Cerebellar nuclear complex (tissue), 1 donor: Measurements from ENCODE around the gene SYP.
"Not testable (repeated sequence)": the region's sequence is repeated elsewhere in the genome, so short reads cannot be mapped to it uniquely, and the experiment has no call there.

ENCODE experiments used
- DNase-seq, 2 experiments: peaks; one replicate each; lab custom pipeline; 2025; lab: John Stamatoyannopoulos, UW

SYP gene

DNA sequence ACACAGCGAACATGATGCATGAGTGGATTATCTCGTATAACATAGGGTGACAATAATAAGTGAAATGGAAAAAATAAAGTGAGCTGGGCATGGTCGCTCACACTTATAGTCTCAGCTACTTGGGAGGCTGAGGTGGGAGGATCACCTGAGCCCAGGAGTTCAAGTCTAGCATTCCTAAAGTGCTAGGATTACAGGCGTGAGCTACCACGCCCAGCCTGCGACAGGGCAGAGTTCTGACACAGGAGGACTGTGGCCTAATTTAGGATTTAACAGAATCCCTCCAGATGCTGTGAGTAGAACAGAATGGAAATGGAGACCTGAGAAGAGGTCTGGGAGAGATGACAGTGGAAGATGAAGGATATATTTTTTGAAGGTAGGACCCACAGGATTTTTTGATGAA is 10.4 kb downstream of the SYP start:
- DNase-seq = no peak

GRCh38 chrX:49188468-49189076 is 11.4 kb downstream of the SYP start:
- DNase-seq = no peak

DNA sequence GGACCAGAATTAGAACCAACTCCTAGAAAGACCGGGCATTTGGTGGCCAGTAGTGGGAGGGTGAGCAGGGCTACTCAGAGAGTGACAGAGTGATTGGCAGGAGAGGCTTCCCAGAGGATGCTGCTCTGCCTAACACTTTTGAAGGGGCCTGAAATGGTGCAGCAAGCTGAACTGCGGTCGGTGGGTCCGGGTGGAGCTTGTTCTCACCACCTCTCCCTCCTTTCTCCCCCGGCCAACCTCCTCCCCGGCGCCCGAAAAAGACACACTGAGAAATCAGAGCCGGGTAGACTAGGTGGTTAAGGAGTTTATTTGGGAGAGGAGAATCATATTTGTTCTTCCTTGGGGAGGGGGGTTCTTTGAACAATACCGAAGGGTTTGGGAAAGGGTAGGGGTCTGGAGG is 12.5 kb downstream of the SYP start:
- DNase-seq = no peak

- no peak for DNase-seq
Measured at GRCh38 chrX:49187028-49187394, 13.0 kb downstream of the SYP start.

GRCh38 chrX:49186125-49187027 is 13.6 kb downstream of the SYP start, which contains the start of gene PRICKLE3:
Gene PRICKLE3, minus strand, starts transcription at chrX:49186373. Its CDS starts 76 bp downstream, at chrX:49186297.
- DNase-seq = no peak

DNA sequence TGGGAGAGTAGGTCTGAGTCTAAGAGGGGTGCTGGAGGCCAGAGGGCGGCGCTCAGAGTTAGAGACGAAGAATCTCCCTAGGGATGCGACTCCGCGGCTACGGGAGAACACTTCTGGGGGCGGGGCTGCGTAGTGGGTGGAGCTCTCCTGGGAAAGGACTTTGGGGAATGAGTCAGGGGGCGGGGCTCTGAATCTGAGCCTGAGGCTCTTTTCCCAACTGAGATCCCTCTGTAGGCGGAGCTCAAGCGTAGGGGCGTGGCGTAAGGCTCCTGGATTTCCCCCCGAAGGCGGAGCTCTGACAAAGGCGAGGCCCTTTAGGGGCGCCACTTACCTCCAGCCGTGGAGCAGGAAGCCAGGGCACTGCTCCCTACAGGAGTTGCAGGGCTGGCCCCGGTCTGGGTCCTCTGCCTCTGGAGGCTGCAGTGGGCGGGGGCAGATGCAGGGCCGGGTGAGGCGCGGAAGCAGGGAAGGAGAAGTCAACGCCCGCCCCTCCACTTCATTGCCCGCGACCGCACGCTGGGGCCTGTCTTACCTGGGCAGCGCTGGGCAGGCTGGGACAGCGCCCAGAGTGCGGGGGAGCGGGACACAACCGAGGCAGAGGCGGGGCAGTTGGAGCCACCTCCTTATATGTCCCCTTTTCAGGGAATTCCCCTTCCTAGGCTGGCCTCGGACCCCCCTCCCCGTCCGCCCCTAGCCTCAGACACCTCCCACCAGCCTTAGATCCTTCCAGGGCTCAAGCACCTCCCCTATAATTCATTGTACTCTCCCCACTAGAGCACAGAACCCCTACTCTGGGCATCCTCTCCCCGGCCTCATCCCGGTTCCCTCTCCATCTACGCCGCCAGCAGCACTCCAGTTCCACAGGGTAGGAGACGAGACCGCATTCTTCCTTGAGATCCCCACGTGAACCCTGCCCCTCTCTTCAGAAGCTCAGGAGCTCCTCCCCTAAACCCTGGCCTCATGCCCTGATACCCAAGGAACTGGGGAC is 15.4 kb downstream of the SYP start:
- DNase-seq = no peak

GRCh38 chrX:49183701-49184281 is 16.2 kb downstream of the SYP start:
- DNase-seq = no peak

DNA sequence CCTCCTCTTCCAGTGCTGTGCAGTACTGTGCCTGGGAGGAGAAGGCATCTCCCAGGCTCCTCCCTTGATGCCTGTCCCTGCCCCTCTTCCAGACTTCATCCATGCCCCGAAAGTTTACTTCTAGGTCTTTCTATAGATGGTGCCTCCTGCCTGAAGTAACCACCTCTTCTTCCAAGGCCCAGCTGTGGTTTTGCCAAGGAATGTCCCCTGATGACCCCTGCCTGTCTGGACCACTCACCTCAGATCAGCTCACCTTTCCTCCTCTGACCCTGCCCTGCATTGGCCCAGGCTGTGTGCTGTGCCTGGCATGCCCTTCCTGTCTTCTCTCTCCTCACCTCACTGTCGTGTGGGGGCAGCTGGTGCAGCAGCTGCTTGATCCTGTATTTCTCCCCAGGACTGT is 20.6 kb downstream of the SYP start:
- no peak for DNase-seq

- DNase-seq = no peak
Measured at GRCh38 chrX:49178537-49178936, 21.5 kb downstream of the SYP start.

GRCh38 chrX:49177873-49178480 is 22.0 kb downstream of the SYP start:
- DNase-seq = no peak

DNA sequence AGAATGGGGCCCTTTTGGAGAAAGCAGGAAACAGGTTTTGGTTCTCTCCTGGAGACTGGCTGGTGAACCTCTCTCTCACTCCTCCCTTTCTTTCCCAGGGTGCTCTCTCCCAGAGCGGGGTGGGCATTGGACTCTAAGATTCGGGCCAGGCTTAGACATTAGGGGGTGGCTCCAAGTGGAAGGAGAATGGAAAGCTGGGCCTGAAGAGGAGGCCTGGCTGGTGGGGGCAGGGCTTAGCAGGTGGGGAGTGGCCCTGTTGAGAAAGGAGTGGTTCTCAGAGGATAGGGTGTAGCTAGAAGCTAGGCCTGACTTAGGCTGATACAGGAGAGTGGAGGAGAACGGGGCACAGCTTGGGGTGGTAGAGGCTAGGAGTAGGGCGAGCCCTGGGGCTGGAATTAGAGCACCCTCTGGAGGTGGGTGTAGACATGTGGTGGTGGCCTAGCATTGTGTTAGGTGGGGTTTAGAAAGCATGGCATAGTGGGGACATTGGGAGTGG is 22.6 kb downstream of the SYP start:
- no peak for DNase-seq

- no peak for DNase-seq
Measured at GRCh38 chrX:49176421-49177326, 23.3 kb downstream of the SYP start.

- no peak for DNase-seq
Measured at GRCh38 chrX:49175435-49176274, 24.3 kb downstream of the SYP start.

DNA sequence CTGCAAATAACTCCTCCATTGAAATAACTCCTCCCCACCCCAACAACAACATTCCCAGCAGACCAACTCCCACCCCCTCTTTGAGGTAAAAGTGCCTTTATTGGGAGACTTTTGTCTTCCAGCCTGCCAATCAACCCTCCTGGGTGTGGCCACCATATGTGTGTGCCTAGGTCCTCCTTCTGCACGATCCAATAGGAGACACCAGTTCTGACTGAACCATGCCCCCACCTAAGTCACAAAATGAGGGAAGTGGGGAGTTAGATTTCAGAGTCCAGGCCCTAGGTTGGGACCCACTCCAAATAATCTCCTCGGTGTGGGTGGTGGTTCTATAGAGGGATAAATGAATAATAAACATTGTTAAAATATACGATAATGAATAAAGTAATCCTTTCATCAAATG is 25.3 kb downstream of the SYP start:
- no peak for DNase-seq

DNA sequence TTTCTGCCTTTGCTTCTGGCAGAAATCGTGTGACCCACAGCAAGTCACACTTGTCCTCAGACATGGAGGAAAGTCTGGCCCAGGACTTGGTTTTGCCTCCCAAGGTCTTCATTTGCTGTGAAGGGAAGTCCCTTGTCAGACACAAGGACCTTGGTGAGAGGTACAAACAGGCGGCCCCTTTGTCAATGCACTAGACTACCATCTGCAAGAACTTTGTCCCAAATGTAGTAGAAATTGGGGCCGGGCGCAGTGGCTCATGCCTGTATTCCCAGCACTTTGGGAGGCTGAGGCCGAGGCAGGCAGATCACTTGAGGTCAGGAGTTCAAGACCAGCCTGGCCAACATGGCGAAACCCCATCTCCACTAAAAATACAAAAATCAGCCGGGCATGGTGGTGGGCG is 26.4 kb downstream of the SYP start:
- not testable (repeated sequence) for DNase-seq

GRCh38 chrX:49172280-49172780 is 27.7 kb downstream of the SYP start:
- no peak for DNase-seq

GRCh38 chrX:49171752-49172279 is 28.2 kb downstream of the SYP start, which contains the start of gene PLP2:
Gene PLP2, plus strand, starts transcription at chrX:49171898. Its CDS starts 103 bp downstream, at chrX:49172001.
- no peak for DNase-seq

DNA sequence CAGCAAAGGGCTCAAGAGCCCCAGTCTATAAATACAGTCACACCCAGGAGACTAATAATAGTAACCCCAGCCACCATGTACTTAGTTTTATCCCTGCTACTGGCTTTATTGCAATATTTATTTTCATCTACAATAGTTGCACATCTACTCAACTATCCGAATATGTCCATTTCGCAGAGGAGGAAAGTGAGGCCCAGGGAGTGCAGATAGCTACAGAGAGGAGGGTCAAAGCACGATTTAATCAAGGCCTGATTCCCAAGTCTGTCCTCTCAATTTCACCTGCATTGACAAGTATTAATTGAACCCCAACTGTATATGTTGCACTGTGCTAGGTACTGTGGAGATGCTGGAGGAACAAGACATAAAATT is 32.3 kb downstream of the SYP start:
- no peak for DNase-seq
